HG03060 (cell line): Measurements from ENCODE around the gene SCN8A.

ENCODE experiments used
- ATAC-seq: cut with Tn5 transposase; IDR thresholded peaks from one replicate; pipeline ENCODE4 v1.9.1; 2021; ENCODE audit warnings: low read depth, moderate number of reproducible peaks; ENCODE audit not compliant: unreplicated experiment

SCN8A gene

GRCh38 chr12:51663390-51663789, 72.4 kb downstream of the SCN8A start:
- no peak for ATAC-seq

- ATAC-seq: no peak
Observed at GRCh38 chr12:51666696-51667095, 75.7 kb downstream of the SCN8A start.

- ATAC-seq: no peak
Observed at GRCh38 chr12:51667269-51667668, 76.2 kb downstream of the SCN8A start.

- no peak for ATAC-seq
Observed at GRCh38 chr12:51669271-51669670, 78.2 kb downstream of the SCN8A start.

- ATAC-seq: no peak
Observed at GRCh38 chr12:51669996-51670395, 79.0 kb downstream of the SCN8A start.

- ATAC-seq: no peak
Observed at GRCh38 chr12:51672334-51672733, 81.3 kb downstream of the SCN8A start.

GRCh38 chr12:51675071-51675803, 84.2 kb downstream of the SCN8A start:
- no peak for ATAC-seq

- no peak for ATAC-seq
Observed at GRCh38 chr12:51676875-51677274, 85.8 kb downstream of the SCN8A start.

- ATAC-seq: no peak
Observed at GRCh38 chr12:51677284-51677968, 86.4 kb downstream of the SCN8A start.

- ATAC-seq: no peak
Observed at GRCh38 chr12:51678086-51678724, 87.2 kb downstream of the SCN8A start.

GRCh38 chr12:51682981-51683380, 91.9 kb downstream of the SCN8A start:
- no peak for ATAC-seq

- no peak for ATAC-seq
Observed at GRCh38 chr12:51683763-51684357, 92.8 kb downstream of the SCN8A start.

- no peak for ATAC-seq
Observed at GRCh38 chr12:51686727-51687126, 95.7 kb downstream of the SCN8A start.

- no peak for ATAC-seq
Observed at GRCh38 chr12:51687177-51687576, 96.1 kb downstream of the SCN8A start.

GRCh38 chr12:51687614-51688013, 96.6 kb downstream of the SCN8A start:
- ATAC-seq: no peak

GRCh38 chr12:51689983-51690382, 99.0 kb downstream of the SCN8A start:
- ATAC-seq: no peak

- ATAC-seq: no peak
Observed at GRCh38 chr12:51692016-51692415, 101.0 kb downstream of the SCN8A start.

GRCh38 chr12:51693569-51693968, 102.5 kb downstream of the SCN8A start:
- no peak for ATAC-seq

GRCh38 chr12:51694146-51694545, 103.1 kb downstream of the SCN8A start:
- ATAC-seq: no peak

- ATAC-seq: no peak
Observed at GRCh38 chr12:51695241-51696010, 104.4 kb downstream of the SCN8A start.

- no peak for ATAC-seq
Observed at GRCh38 chr12:51699219-51699618, 108.2 kb downstream of the SCN8A start.
